Ovary (tissue), 3 donors: ENCODE results near the gene SMG1.
"Not testable (repeated sequence)": the region's sequence is repeated elsewhere in the genome, so short reads cannot be mapped to it uniquely, and the experiment has no call there.

Experiments
- CTCF ChIP-seq, 3 donors: fragments of 450-650 bp in 2 of 3; fragments of 200-600 bp in 1 of 3; IDR thresholded peaks; one replicate each; pipeline versions ENCODE4 v1.5.1 to v1.8.0; 2016 to 2022; ENCODE audit warnings: antibody characterized with exemption in 3 of 3, mild to moderate bottlenecking in 1 of 3
- EP300 ChIP-seq: sonication (generic); formaldehyde crosslinking; IDR thresholded peaks from one replicate; pipeline ENCODE4 v1.6.1; 2017; ENCODE audit warnings: antibody characterized with exemption
- POLR2A ChIP-seq: fragments of 450-650 bp; IDR thresholded peaks from one replicate; pipeline ENCODE4 v1.6.1; 2017; ENCODE audit warnings: antibody characterized with exemption, mild to moderate bottlenecking, moderate library complexity
- donor health status: DM: no; HTN: no; CAD: no.

DNA sequence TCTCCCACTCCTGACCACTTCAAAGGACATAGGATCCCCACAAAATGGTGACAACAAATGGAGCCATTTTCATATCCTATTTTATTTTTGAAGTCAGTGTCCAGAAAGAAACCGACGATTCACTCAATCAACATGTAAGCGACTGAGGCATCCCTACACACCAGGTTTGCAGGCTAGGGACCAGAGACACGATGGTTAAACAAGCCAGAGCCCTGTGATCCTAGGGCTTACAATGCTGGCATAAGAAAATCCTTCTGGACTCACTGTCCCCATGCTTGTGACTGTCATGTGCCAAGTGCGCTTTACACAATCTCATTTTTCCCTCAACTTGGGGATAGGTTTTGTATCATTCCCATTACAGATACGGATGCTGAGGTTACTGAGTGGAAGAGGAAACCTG, 145.0 kb downstream of the SMG1 start:
- not testable (repeated sequence) for TF ChIP-seq CTCF (IDR thresholded peaks at IDR 0.05); POLR2A; EP300
